GM23338 (cell line): ENCODE measurements around the gene PDZD7.

ENCODE experiments used
- CREB1 ChIP-seq: fragments of 250-450 bp; sonication (Bioruptor Pico); IDR thresholded peaks from 2 replicates; pipeline ENCODE4 v1.5.0; 2020; ENCODE audit warnings: low read depth, mild to moderate bottlenecking, moderate library complexity
- CTCF ChIP-seq, 2 experiments: fragments of 200-600 bp in 1 of 2; sonication (generic) in 1 of 2; conservative IDR thresholded peaks; 2 replicates each; pipeline versions ENCODE4 v1.5.1 to v1.6.1; 2016 to 2017; ENCODE audit warnings: antibody characterized with exemption in 2 of 2, low read depth in 2 of 2, mild to moderate bottlenecking in 2 of 2, moderate library complexity in 1 of 2
- ETS1 ChIP-seq: IDR thresholded peaks from 2 replicates; pipeline ENCODE4 v1.6.1; 2016; ENCODE audit warnings: antibody characterized with exemption
- EZH2 ChIP-seq: fragments of 200-600 bp; sonication (generic); IDR thresholded peaks from one replicate; pipeline ENCODE4 v1.8.0; 2017; ENCODE audit warnings: antibody characterized with exemption, mild to moderate bottlenecking, low read depth; ENCODE audit not compliant: unreplicated experiment
- EZH2phosphoT487 ChIP-seq: fragments of 200-600 bp; sonication (generic); IDR thresholded peaks from one replicate; pipeline ENCODE4 v1.8.1; 2018; ENCODE audit warnings: antibody characterized with exemption; ENCODE audit not compliant: unreplicated experiment
- JUNB ChIP-seq: IDR thresholded peaks from one replicate; pipeline ENCODE4 v1.6.1; 2016; ENCODE audit warnings: antibody characterized with exemption; ENCODE audit not compliant: unreplicated experiment
- NANOG ChIP-seq: IDR thresholded peaks from 2 replicates; pipeline ENCODE4 v1.6.1; 2016; ENCODE audit warnings: antibody characterized with exemption, borderline replicate concordance
- POLR2AphosphoS5 ChIP-seq: IDR thresholded peaks from 2 replicates; pipeline ENCODE4 v1.6.1; 2016; ENCODE audit warnings: antibody characterized with exemption, low read depth
- STAT1 ChIP-seq: IDR thresholded peaks from one replicate; pipeline ENCODE4 v1.6.1; 2016; ENCODE audit warnings: antibody characterized with exemption; ENCODE audit not compliant: unreplicated experiment
- ZNF114 ChIP-seq: fragments of 250-450 bp; sonication (Bioruptor Pico); IDR thresholded peaks from 2 replicates; pipeline ENCODE4 v1.5.0; 2020; ENCODE audit warnings: mild to moderate bottlenecking, moderate library complexity
- ZNF331 ChIP-seq: fragments of 250-450 bp; sonication (Bioruptor Pico); IDR thresholded peaks from 2 replicates; pipeline ENCODE4 v1.5.0; 2020; ENCODE audit warnings: low read depth, mild to moderate bottlenecking, moderate library complexity
- TF ChIP-seq, protein P1 (sequence below): IDR thresholded peaks from one replicate; pipeline ENCODE4 v1.6.1; 2018; ENCODE audit warnings: antibody characterized with exemption; ENCODE audit not compliant: unreplicated experiment

DNA sequence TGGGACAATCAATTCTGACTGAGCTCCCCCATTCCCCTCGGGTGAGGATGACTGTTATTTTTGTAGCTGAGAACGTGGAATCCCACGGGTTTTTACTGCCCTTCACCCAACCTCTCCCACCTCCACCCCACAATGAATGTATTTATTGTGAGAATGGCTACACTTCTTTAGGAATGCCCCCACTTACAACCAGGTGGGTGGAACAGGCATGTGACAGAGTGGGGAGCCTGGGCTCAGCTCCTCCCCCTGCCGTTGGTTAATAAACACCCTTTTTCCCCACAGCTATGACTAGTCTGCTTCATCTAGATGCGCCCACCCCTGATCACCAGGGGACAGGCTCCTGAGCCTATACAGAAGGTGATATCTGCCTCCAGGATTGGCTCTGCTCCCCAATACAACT lies 45.6 kb downstream of the PDZD7 start:
- TF ChIP-seq EZH2phosphoT487 (no peak), CTCF (conservative IDR thresholded peaks at IDR 0.05; ENCODE audit: low read depth in 2 of 2) (no peak), POLR2AphosphoS5 (no peak), EZH2 (no peak), ZNF331 (CRISPR knock-in tag) (no peak), ZNF114 (CRISPR knock-in tag) (no peak), CREB1 (CRISPR knock-in tag) (no peak), ETS1 (no peak), STAT1 (no peak), JUNB (no peak), NANOG (no peak)
- TF ChIP-seq, protein P1, sequence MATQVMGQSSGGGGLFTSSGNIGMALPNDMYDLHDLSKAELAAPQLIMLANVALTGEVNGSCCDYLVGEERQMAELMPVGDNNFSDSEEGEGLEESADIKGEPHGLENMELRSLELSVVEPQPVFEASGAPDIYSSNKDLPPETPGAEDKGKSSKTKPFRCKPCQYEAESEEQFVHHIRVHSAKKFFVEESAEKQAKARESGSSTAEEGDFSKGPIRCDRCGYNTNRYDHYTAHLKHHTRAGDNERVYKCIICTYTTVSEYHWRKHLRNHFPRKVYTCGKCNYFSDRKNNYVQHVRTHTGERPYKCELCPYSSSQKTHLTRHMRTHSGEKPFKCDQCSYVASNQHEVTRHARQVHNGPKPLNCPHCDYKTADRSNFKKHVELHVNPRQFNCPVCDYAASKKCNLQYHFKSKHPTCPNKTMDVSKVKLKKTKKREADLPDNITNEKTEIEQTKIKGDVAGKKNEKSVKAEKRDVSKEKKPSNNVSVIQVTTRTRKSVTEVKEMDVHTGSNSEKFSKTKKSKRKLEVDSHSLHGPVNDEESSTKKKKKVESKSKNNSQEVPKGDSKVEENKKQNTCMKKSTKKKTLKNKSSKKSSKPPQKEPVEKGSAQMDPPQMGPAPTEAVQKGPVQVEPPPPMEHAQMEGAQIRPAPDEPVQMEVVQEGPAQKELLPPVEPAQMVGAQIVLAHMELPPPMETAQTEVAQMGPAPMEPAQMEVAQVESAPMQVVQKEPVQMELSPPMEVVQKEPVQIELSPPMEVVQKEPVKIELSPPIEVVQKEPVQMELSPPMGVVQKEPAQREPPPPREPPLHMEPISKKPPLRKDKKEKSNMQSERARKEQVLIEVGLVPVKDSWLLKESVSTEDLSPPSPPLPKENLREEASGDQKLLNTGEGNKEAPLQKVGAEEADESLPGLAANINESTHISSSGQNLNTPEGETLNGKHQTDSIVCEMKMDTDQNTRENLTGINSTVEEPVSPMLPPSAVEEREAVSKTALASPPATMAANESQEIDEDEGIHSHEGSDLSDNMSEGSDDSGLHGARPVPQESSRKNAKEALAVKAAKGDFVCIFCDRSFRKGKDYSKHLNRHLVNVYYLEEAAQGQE: no peak
